Stimulated activated CD8-positive, alpha-beta memory T cell treated with anti-CD3 and anti-CD28 coated beads, Interleukin-4, amount 100 ng/mL, for 1 hour (primary cell): Measurements from ENCODE around the gene ACIN1.
A peak's percentile ranks its signal among the peaks of the same experiment; 100 is the strongest.

Source experiments
- DNase-seq, 2 donors: peaks; one replicate each; pipeline ENCODE4 v3.0.0-alpha.2; 2020; ENCODE audit warnings: low read depth in 2 of 2, low spot score in 1 of 2

ACIN1 gene, protein sequence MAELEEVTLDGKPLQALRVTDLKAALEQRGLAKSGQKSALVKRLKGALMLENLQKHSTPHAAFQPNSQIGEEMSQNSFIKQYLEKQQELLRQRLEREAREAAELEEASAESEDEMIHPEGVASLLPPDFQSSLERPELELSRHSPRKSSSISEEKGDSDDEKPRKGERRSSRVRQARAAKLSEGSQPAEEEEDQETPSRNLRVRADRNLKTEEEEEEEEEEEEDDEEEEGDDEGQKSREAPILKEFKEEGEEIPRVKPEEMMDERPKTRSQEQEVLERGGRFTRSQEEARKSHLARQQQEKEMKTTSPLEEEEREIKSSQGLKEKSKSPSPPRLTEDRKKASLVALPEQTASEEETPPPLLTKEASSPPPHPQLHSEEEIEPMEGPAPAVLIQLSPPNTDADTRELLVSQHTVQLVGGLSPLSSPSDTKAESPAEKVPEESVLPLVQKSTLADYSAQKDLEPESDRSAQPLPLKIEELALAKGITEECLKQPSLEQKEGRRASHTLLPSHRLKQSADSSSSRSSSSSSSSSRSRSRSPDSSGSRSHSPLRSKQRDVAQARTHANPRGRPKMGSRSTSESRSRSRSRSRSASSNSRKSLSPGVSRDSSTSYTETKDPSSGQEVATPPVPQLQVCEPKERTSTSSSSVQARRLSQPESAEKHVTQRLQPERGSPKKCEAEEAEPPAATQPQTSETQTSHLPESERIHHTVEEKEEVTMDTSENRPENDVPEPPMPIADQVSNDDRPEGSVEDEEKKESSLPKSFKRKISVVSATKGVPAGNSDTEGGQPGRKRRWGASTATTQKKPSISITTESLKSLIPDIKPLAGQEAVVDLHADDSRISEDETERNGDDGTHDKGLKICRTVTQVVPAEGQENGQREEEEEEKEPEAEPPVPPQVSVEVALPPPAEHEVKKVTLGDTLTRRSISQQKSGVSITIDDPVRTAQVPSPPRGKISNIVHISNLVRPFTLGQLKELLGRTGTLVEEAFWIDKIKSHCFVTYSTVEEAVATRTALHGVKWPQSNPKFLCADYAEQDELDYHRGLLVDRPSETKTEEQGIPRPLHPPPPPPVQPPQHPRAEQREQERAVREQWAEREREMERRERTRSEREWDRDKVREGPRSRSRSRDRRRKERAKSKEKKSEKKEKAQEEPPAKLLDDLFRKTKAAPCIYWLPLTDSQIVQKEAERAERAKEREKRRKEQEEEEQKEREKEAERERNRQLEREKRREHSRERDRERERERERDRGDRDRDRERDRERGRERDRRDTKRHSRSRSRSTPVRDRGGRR

DNA sequence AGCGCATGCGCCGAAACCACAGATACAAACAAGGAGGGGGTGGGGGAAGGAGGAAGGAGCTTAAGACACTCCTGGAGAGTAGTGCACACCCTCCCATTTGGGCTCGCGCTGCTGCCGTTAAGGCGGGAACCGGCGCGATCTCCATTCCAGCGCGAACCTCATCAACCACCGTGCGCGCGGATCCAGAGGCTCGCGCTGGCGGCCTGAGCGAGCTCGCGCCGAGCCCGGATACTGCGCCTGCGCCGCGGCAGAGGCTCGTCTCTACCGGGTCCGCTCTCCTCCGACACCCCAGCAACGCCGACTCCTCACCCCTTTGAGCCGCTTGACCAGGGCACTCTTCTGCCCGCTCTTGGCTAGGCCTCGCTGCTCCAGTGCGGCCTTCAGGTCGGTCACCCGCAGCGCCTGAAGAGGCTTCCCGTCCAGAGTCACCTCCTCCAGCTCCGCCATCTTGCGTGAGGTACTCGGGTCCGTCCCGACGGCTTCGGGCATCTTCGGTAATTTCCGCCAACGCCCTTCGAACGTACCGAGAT lies at the start of gene ACIN1:
Gene ACIN1 (minus strand): TSS at position 471 of the 530 bp plus-strand sequence. CDS start 24 bp downstream, at position 447.
- DNase-seq = peak; percentile 49 to 54

DNA sequence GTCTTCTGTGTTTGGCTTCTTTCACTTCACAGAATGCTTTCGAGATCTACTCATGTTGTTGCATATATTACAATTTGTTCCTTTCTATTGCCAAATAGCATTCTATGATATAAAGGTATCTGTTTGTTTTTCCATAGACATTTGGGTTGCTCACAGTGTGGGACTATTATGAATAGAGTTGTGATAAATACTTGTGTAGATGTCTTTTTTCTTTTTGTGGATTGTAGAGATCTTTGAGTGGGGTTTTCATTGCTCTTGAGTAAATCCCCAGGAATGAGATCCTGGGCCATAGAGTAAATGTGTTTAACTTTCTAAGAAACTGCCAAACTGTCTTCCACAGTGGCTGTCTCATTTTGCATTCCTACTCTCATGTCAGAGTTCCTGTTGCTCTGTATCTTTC lies 49.0 kb upstream of the ACIN1 start:
- no peak for DNase-seq

DNA sequence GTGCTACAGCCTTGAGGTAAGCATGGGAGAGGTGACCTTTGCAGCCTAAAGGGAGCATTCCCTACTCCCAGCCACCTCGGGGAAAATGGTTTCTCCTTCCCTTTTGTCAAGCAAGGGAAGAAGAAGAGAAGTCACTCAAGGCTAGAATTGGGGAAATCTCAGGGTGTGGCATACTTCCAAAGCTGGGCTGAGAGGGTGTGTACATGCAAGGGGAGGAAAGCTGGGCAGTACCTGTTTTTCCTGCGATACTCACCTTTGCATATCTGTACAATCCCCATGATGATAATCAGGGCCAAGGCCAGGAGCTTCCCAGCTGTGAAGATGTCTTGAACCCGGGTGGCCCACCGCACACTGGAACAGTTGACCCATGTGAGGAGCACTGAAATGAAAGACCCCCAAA lies 47.9 kb upstream of the ACIN1 start:
- DNase-seq = no peak

GRCh38 chr14:23141706-23142444 lies 46.9 kb upstream of the ACIN1 start:
- DNase-seq = no peak

DNA sequence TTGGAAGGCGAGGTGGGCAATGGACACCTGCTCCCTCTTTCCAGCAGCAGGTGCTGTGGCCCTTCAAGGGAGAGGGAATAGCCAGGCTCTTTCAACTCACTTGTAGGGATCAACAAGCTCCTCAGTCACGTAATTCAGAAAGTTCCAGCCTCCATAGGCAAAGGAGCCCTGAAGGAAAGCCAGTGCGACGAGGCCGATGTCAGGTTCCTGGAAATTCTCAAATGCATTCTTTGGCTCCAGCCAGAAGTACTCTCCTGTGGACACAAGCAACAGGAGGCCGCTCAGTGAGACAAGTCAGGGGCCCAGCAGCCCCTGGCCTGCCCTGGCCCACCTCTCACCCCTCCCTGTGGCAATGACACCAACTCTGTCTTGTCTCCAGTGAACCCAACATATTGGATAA lies 45.4 kb upstream of the ACIN1 start:
- DNase-seq = no peak

DNA sequence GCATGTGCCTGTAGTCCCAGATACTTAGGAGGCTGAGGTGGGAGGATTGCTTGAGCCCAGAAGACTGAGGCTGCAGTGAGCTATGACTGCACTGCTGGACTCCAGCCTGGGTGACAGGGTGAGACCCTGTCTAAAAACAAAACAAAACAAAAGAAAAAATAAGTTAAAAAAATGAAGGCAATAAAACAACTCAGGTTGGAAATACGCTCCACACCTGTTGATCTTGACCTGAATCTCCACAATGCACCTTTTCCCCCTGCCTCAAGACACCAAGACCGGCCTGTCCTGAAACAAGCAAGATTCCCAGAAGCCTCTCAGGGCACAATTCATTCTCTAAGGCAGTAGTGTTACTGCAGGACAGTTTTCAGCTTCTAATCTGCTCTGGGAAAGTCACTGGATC lies 44.9 kb upstream of the ACIN1 start:
- no peak for DNase-seq

- no peak for DNase-seq
Observed at GRCh38 chr14:23137813-23138535, 43.0 kb upstream of the ACIN1 start.

DNA sequence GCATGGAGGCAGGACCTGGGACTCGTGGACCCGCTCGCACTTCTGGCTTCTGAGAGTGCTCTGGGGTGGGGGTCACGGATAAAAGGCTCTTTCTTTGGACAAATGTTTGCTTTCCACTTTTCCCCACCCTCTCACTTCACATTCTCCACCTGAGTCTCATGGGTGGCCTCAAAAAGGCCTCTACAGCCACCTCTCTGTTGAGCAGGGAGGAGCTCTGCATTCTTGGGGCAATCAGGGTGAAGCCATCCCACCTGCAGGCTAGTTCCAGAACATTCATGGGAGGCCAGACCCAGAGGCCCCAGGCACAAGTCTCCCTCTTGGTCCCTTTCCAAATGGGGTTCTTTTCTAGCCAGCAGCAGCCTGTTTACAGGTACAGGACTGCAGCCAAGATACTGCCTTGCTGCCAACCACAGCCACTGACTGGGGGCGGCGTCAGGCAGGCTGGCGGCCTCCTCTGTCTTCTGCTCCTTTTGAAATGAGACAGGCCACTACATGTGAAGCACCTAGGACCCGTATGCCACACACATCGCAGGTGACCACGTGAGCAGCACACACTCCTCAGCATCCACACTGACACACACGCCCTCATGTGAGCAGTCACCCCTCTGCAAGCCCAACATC lies 42.4 kb upstream of the ACIN1 start:
- DNase-seq = no peak

- DNase-seq = no peak
Observed at GRCh38 chr14:23136566-23137133, 41.7 kb upstream of the ACIN1 start.

DNA sequence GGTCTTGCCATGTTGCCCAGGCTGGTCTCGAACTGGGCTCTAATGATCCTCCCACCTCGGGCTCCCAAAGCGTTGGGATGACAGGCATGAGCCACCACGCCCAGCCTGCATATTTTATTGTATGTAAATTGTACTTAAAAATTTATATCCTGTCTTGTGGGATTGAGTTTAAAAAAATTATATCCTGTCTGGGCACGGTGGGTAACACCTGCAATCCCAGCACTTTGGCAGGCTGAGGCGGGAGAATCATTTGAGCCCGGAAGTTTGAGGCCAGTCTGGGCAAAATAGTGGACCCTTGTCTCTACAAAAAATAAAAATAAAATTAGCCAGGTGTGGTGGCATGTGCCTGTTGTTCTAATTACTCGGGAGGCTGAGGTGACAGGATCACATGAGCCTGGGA lies 38.0 kb upstream of the ACIN1 start:
- no peak for DNase-seq

GRCh38 chr14:23131482-23131881 lies 36.5 kb upstream of the ACIN1 start:
- no peak for DNase-seq

DNA sequence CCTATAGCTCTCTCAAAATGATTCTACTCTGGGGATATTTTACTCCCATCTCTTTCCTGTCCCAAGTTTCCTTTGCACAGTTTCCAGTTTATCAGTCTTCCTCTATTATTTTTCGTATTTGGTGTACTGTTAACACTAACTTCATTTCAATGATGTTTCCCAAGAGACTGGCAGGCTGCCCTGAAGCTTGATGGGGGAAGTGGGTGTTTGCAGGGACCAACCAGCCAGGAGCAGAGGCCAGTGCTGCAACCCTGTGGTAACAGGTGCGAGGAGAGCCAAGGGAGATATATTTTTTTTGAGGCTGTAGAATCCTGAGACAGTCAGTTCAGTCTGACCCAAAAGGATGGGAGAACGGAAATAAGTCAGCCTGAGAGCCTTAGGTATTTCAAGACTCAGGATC lies 35.9 kb upstream of the ACIN1 start:
- no peak for DNase-seq

GRCh38 chr14:23129759-23130316 lies 34.9 kb upstream of the ACIN1 start:
- no peak for DNase-seq

DNA sequence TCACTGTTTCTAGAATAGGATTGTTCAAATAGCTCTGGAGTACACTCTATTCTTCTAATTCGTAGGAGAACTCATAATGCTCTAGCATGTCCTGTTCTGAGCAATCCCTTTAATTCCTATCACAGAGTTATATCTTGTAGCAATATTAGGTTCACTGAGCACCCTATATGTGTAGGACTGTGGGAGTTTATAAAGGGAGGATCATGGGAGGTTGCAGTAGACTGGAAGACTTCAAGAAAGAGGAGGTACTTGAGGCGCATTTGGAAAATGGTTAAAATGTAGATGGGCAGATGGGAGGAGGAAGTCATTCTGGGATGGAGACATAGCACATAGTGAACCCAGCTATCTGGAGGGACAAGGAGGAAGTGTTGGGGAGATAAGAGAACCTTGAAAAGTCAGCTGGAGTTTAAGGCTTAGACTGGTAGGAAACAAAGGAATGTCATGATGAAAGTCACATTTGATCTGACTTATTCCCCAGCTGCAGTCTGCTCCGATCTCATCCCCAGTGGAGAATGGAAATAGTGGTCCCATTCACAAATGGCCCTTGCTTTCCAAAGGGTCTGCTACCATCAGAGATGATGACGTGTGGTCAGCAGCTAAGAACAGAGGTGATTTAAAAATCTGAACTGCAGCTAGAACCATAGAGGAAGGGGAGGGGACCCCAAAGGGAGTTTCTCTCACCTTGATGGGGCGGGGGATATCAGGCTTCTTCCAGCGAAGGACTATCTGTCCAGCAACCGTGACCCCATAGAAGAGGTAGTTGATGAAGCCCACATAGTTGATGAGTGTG lies 34.2 kb upstream of the ACIN1 start:
- no peak for DNase-seq

DNA sequence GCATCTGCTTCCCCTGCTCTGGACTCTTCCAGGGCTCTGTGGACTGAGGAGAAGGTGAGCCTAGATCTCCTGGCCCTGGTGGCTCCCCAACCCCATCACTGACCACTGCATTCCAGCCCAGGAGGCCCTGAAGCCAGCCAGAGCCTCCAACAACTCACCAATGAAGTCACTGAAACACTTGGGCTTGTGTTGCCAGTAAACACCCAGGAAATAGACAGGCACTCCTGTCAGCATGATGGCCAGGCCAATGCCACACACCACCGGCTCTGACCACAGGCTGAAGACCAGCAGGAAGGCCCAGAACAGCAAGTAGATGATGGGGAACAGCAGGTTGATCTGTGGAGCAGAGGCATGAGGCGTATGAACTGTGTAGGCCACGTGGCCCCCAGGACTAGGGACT lies 32.9 kb upstream of the ACIN1 start:
- DNase-seq = no peak

- DNase-seq = no peak
Observed at GRCh38 chr14:23126548-23127278, 31.8 kb upstream of the ACIN1 start.

GRCh38 chr14:23125933-23126524 lies 31.1 kb upstream of the ACIN1 start:
- no peak for DNase-seq
